Activated CD8-positive, alpha-beta memory T cell treated with anti-CD3 and anti-CD28 coated beads, Interleukin-2, amount 50 U/mL, for 24 hours (primary cell): ENCODE measurements around the gene LYPD1.

Experiments used
- DNase-seq: peaks from one replicate; pipeline ENCODE4 v3.0.0-alpha.2; 2020; ENCODE audit errors: extremely low read depth

The LYPD1 gene

GRCh38 chr2:132632000-132632649, 37.9 kb downstream of the LYPD1 start:
- no peak for DNase-seq

- DNase-seq: no peak
These were observed 42.5 kb downstream of the LYPD1 start for GRCh38 chr2:132627536-132627935.

- no peak for DNase-seq
These were observed 46.7 kb downstream of the LYPD1 start for GRCh38 chr2:132623096-132623839.

- DNase-seq: no peak
These were observed 48.7 kb downstream of the LYPD1 start for GRCh38 chr2:132621131-132621875.

- no peak for DNase-seq
These were observed 49.9 kb downstream of the LYPD1 start for GRCh38 chr2:132620115-132620514.

GRCh38 chr2:132618734-132619133, 51.3 kb downstream of the LYPD1 start:
- DNase-seq: no peak

GRCh38 chr2:132617989-132618388, 52.0 kb downstream of the LYPD1 start:
- no peak for DNase-seq

- DNase-seq: no peak
These were observed 54.5 kb downstream of the LYPD1 start for GRCh38 chr2:132615329-132616085.

GRCh38 chr2:132611719-132612118, 58.3 kb downstream of the LYPD1 start:
- no peak for DNase-seq

GRCh38 chr2:132609101-132609890, 60.7 kb downstream of the LYPD1 start:
- DNase-seq: no peak

- DNase-seq: no peak
These were observed 61.7 kb downstream of the LYPD1 start for GRCh38 chr2:132608311-132608710.

- no peak for DNase-seq
These were observed 62.4 kb downstream of the LYPD1 start for GRCh38 chr2:132607426-132608090.

- DNase-seq: no peak
These were observed 63.4 kb downstream of the LYPD1 start for GRCh38 chr2:132606649-132607048.

GRCh38 chr2:132605236-132606180, 64.5 kb downstream of the LYPD1 start:
- no peak for DNase-seq

GRCh38 chr2:132604561-132604960, 65.4 kb downstream of the LYPD1 start:
- no peak for DNase-seq

- no peak for DNase-seq
These were observed 70.4 kb downstream of the LYPD1 start for GRCh38 chr2:132599556-132599955.

GRCh38 chr2:132598536-132598935, 71.5 kb downstream of the LYPD1 start:
- no peak for DNase-seq

GRCh38 chr2:132597831-132598230, 72.2 kb downstream of the LYPD1 start:
- DNase-seq: no peak

- DNase-seq: no peak
These were observed 72.8 kb downstream of the LYPD1 start for GRCh38 chr2:132597166-132597565.

- DNase-seq: no peak
These were observed 74.3 kb downstream of the LYPD1 start for GRCh38 chr2:132595693-132596092.
